Upper lobe of left lung (tissue), 6 donors: ENCODE data around the gene KCNK4. TPM values are rescaled to one million over a fixed set of nuclear protein-coding genes. Genes with fewer than 3 reads are reported as not detected.

Experiments
- ATAC-seq, 2 donors: fragments of 200-7000 bp; cut with Tn5 transposase; one replicate each; pipeline ENCODE4 v1.9.1; 2022; ENCODE audit warnings: mild to moderate bottlenecking in 2 of 2, moderate library complexity in 2 of 2; ENCODE audit not compliant: low FRiP score in 2 of 2
- DNase-seq, 2 donors: peaks; one replicate each; pipeline ENCODE4 v3.0.0-alpha.2; 2019 to 2020
- H3K27ac ChIP-seq, 4 donors: fragments of 200-600 bp; sonication (generic); one replicate each; pipeline ENCODE4 v1.5.1; 2016 to 2019
- H3K27me3 ChIP-seq, 4 donors: fragments of 200-600 bp; sonication (generic); one replicate each; pipeline ENCODE4 v1.5.1; 2017 to 2019
- H3K36me3 ChIP-seq, 4 donors: fragments of 200-600 bp; sonication (generic); one replicate each; pipeline ENCODE4 v1.5.1; 2016 to 2019
- H3K4me1 ChIP-seq, 4 donors: fragments of 200-600 bp; sonication (generic); one replicate each; pipeline ENCODE4 v1.5.1; 2018 to 2019
- H3K4me3 ChIP-seq, 4 donors: fragments of 200-600 bp; sonication (generic); one replicate each; pipeline ENCODE4 v1.5.1; 2017 to 2019; ENCODE audit warnings: mild to moderate bottlenecking in 2 of 4, moderate library complexity in 1 of 4
- H3K9me3 ChIP-seq, 4 donors: fragments of 200-600 bp; sonication (generic); one replicate each; pipeline ENCODE4 v1.5.1; 2018 to 2019
- CTCF ChIP-seq, 6 experiments: fragments of 450-650 bp in 4 of 6; fragments of 200-600 bp in 2 of 6; sonication (generic) in 2 of 6; IDR thresholded peaks; one replicate each; pipeline ENCODE4 v1.5.1; 2016 to 2019; ENCODE audit warnings: antibody characterized with exemption in 6 of 6
- EP300 ChIP-seq, 4 donors: sonication (generic); formaldehyde crosslinking; IDR thresholded peaks; one replicate each; pipeline ENCODE4 v1.5.1; 2017; ENCODE audit warnings: antibody characterized with exemption in 4 of 4, control low read depth in 2 of 4
- POLR2A ChIP-seq, 4 donors: fragments of 450-650 bp; IDR thresholded peaks; one replicate each; pipeline ENCODE4 v1.5.1; 2016 to 2017; ENCODE audit warnings: antibody characterized with exemption in 4 of 4, mild to moderate bottlenecking in 2 of 4
- POLR2AphosphoS5 ChIP-seq, 2 donors: sonication (generic); formaldehyde crosslinking; IDR thresholded peaks; one replicate each; pipeline ENCODE4 v1.5.1; 2017; ENCODE audit warnings: antibody characterized with exemption in 2 of 2
- WGBS, 2 donors: methylation state at CpG; one replicate each; pipeline ENCODE4 v1.1.5; 2017 to 2018; 5-methylcytosine and 5-hydroxymethylcytosine counted together
- total RNA-seq, 6 donors: library from RNA; depleted of rRNA in 4 of 6; stranded (reverse); fragments of >200 nt in 4 of 6; gene quantifications; one replicate each; pipeline versions ENCODE4 v1.1.0 to v1.2.1, GENCODE V29; 2016 to 2021
- donor health status: DM: no; HTN: no; CAD: no; lungs with moderate emphysema.
- donor health status: DM: no; HTN: yes; CAD: no; lungs with severe emphysema.

KCNK4 gene
- total RNA-seq, 6 donors from 2014 or later = 0.17 to 0.55 (median 0.26) TPM; not detected in 3

- WGBS, 2 donors = 56 to 67% methylated on average over 12 to 16 of the region's 16 CpGs
- peak within 1 kb of the TSS in 3 of 4 donors; percentile 34 to 49 (median 46) for H3K4me3 ChIP-seq
- TF ChIP-seq EP300 (IDR thresholded peaks at IDR 0.05) = no peak
- TF ChIP-seq POLR2A (IDR thresholded peaks at IDR 0.05) = peak in 1 of 4 donors; percentile 43
- TF ChIP-seq CTCF (IDR thresholded peaks at IDR 0.05) = no peak
- TF ChIP-seq POLR2AphosphoS5 (IDR thresholded peaks at IDR 0.05) = peak in 1 of 2 donors; percentile 55
- H3K4me1 ChIP-seq = peaks cover 17 to 38% (median 32%) of the 10 kb centered on the region in 4 donors
- ATAC-seq (peak; percentile 54 to 56), DNase-seq (peak; percentile 86 to 87)
- H3K27ac ChIP-seq = peak within 1 kb of the TSS; percentile 48 to 83 (median 74)
- no peaks in the 10 kb centered on the region for H3K9me3 ChIP-seq
- no peaks in the 10 kb centered on the region for H3K27me3 ChIP-seq
- no peaks in the 10 kb centered on the region for H3K36me3 ChIP-seq
These were observed 48.8 kb downstream of the KCNK4 start, which contains the start of gene CCDC88B for GRCh38 chr11:64339754-64340408. TSS of gene CCDC88B (plus strand) at chr11:64340204. CDS start at chr11:64340267, 63 bp downstream.

DNA sequence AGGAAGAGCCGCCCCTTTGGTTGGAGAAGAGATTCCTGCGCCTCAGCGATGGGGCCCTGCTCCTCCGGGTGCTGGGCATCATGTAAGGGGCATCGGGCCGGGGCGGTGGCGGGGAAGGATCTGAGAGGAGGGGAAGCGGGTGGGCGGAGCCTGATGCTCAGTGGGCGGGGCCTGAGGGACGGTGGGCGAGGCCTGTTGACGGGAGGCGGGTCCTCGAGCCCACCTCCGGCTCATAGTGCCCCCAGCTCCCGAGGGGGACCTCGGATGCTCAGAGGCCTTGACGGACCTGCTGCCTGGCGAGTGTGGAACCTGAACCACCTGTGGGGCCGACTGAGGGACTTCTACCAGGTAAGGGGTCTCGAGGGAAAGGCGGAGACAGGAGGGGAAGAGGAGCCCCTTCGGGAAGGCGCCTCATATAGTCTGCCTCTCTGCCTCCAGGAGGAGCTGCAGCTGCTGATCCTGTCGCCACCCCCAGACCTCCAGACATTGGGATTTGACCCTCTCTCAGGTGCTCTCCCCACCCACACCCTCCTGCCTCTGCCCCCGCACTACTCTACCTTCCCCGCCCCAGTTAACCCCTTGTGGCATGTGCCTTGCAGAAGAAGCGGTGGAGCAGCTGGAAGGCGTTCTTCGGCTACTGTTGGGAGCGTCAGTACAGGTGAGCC lies 49.7 kb downstream of the KCNK4 start:
- H3K27me3 ChIP-seq = no peaks in the 10 kb centered on the region
- TF ChIP-seq EP300 (IDR thresholded peaks at IDR 0.05) = no peak
- no peak for TF ChIP-seq CTCF (IDR thresholded peaks at IDR 0.05)
- TF ChIP-seq POLR2AphosphoS5 (IDR thresholded peaks at IDR 0.05) = no peak
- TF ChIP-seq POLR2A (IDR thresholded peaks at IDR 0.05) = no peak
- ATAC-seq = peak in 1 of 2 donors; percentile 36
- peak; percentile 72 to 94 for DNase-seq
- peak overlapping the region in 3 of 4 donors; percentile 34 to 49 (median 46) for H3K4me3 ChIP-seq
- 35 to 36% methylated on average over 25 to 28 of the region's 33 CpGs for WGBS, 2 donors
- peaks cover 12 to 34% (median 27%) of the 10 kb centered on the region in 4 donors for H3K4me1 ChIP-seq
- no peaks in the 10 kb centered on the region for H3K9me3 ChIP-seq
- H3K27ac ChIP-seq = peak overlapping the region; percentile 48 to 83 (median 74)
- no peaks in the 10 kb centered on the region for H3K36me3 ChIP-seq

DNA sequence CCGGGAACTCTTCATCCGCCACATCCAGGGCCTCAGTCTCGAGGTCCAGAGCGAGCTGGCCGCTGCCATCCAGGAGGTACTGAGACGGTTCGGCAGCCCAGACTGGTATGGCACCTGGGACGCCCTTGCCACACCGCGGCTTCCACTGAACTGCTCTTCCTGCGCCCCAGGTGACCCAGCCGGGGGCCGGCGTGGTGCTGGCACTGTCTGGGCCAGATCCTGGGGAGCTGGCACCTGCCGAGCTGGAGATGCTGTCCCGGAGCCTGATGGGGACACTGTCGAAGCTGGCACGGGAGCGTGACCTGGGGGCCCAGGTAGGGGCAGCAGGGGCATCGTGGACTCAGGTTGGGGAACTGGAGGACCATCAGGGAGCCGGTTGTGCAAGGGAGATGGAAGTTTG lies 50.3 kb downstream of the KCNK4 start:
- Histone ChIP-seq H3K9me3 (no peaks in the 10 kb centered on the region), H3K36me3 (no peaks in the 10 kb centered on the region), H3K27ac (peak overlapping the region in 2 of 4 donors; percentile 82 to 83), H3K4me1 (peaks cover 12 to 34% (median 27%) of the 10 kb centered on the region in 4 donors), H3K4me3 (peak overlapping the region in 2 of 4 donors; percentile 34 to 49), H3K27me3 (no peaks in the 10 kb centered on the region)
- WGBS, 2 donors = 70 to 74% methylated on average over 10 to 21 of the region's 21 CpGs
- DNase-seq = peak in 1 of 2 donors; percentile 83
- TF ChIP-seq POLR2A (IDR thresholded peaks at IDR 0.05) (no peak), POLR2AphosphoS5 (IDR thresholded peaks at IDR 0.05) (no peak)
- no peak for ATAC-seq

GRCh38 chr11:64341851-64342791 lies 51.0 kb downstream of the KCNK4 start:
- peak; percentile 90 to 94 for ATAC-seq
- Histone ChIP-seq H3K4me1 (peaks cover 12 to 34% (median 27%) of the 10 kb centered on the region in 4 donors), H3K9me3 (no peaks in the 10 kb centered on the region), H3K27ac (peak overlapping the region; percentile 50 to 82 (median 71)), H3K36me3 (no peaks in the 10 kb centered on the region), H3K4me3 (peak overlapping the region in 3 of 4 donors; percentile 36 to 42 (median 39)), H3K27me3 (no peaks in the 10 kb centered on the region)
- peak; percentile 94 to 99 for DNase-seq
- WGBS, 2 donors = 22 to 55% methylated on average over 22 to 54 of the region's 55 CpGs
- TF ChIP-seq CTCF (IDR thresholded peaks at IDR 0.05) (peak; percentile 36 to 82 (median 68)), POLR2AphosphoS5 (IDR thresholded peaks at IDR 0.05) (peak; percentile 51 to 76), EP300 (IDR thresholded peaks at IDR 0.05) (no peak), POLR2A (IDR thresholded peaks at IDR 0.05) (peak in 2 of 4 donors; percentile 15 to 68)
